GM19099 (cell line): ENCODE results near the gene TSACC.

Experiments
- POLR2A ChIP-seq: IDR thresholded peaks from 3 replicates; pipeline ENCODE4 v1.6.1; 2011; ENCODE audit warnings: low read depth; ENCODE audit not compliant: insufficient read length; ENCODE audit errors: extremely low read depth

The TSACC gene

GRCh38 chr1:156385534-156386031, 47.3 kb downstream of the TSACC start:
- TF ChIP-seq POLR2A, result no peak

GRCh38 chr1:156386134-156386901, 48.0 kb downstream of the TSACC start:
- no peak for TF ChIP-seq POLR2A

GRCh38 chr1:156386949-156387869, 48.9 kb downstream of the TSACC start:
- TF ChIP-seq POLR2A, result no peak

GRCh38 chr1:156387870-156388173, 49.5 kb downstream of the TSACC start:
- no peak for TF ChIP-seq POLR2A

GRCh38 chr1:156388174-156389137, 50.1 kb downstream of the TSACC start:
- TF ChIP-seq POLR2A, result no peak

- no peak for TF ChIP-seq POLR2A
These were observed 51.0 kb downstream of the TSACC start for GRCh38 chr1:156389311-156389710.

GRCh38 chr1:156390469-156391365, 52.4 kb downstream of the TSACC start:
- no peak for TF ChIP-seq POLR2A

- TF ChIP-seq POLR2A, result no peak
These were observed 53.0 kb downstream of the TSACC start for GRCh38 chr1:156391366-156391677.

GRCh38 chr1:156391701-156392100, 53.4 kb downstream of the TSACC start:
- no peak for TF ChIP-seq POLR2A

- TF ChIP-seq POLR2A, result no peak
These were observed 54.1 kb downstream of the TSACC start for GRCh38 chr1:156392452-156392853.

GRCh38 chr1:156393095-156393494, 54.8 kb downstream of the TSACC start:
- no peak for TF ChIP-seq POLR2A

- no peak for TF ChIP-seq POLR2A
These were observed 55.8 kb downstream of the TSACC start for GRCh38 chr1:156394082-156394481.

- no peak for TF ChIP-seq POLR2A
These were observed 56.6 kb downstream of the TSACC start for GRCh38 chr1:156394835-156395461.
